ENCODE measurements around the gene KCNG2. TPM values are rescaled to one million over a fixed set of nuclear protein-coding genes. Genes with fewer than 3 reads are reported as not detected.

KCNG2 gene
- total RNA-seq, 2 experiments from 2014 or later: not detected

DNA sequence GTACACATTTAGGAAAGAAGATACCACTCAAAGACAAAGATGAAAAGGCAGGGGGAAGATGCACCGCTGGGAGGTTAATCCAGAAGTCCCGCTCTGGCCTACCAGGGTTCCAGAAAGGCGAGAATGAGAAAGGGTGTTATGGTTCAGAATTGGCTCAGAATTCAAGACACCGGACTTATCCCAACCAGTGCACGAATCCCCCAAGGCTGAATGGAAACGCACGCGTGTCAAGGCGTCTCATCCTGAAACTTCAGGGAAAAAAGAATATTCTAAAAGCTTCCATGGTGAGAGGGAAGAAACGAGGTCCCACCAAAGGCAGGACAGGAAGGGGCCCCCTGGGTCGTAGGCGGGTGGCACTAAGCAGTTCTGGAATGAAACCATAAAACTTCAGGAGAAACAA, 81.8 kb downstream of the KCNG2 start:
- Histone ChIP-seq H3K4me1 (ENCODE audit: insufficient read depth, low read length, poor library complexity, severe bottlenecking) (no peaks in the 10 kb centered on the region), H3K4me3 (ENCODE audit: low read depth, low read length, poor library complexity, severe bottlenecking) (no peak overlapping the region), H3K4me2 (ENCODE audit: low read length) (no peak overlapping the region), H3K36me3 (ENCODE audit: insufficient read depth, low read length) (no peaks in the 10 kb centered on the region), H3K79me2 (ENCODE audit: insufficient read depth, low read depth, low read length) (no peaks in the 10 kb centered on the region), H3K27ac (ENCODE audit: low read depth, low read length, poor library complexity, severe bottlenecking) (no peak overlapping the region), H3K9me2 (ENCODE audit: insufficient read depth, low read length) (no peaks in the 10 kb centered on the region), H2AFZ (ENCODE audit: low read length) (no peak overlapping the region), H3K9me3 (ENCODE audit: low read length) (no peaks in the 10 kb centered on the region), H4K20me1 (ENCODE audit: insufficient read depth, low read length) (no peaks in the 10 kb centered on the region)
- BruUV-seq (replicated peaks): no TSS peak
- intact Hi-C loops (cut with micrococcal nuclease; ENCODE audit: unreplicated experiment): no loop called here
- no peak for DNase-seq (ENCODE audit: low spot score)
- CTCF ChIA-PET (ENCODE audit: unreplicated experiment): interaction anchor here (0.6 kb wide), 1 partner anchor 215 kb away, joined by 3 read pairs; no protein-coding TSS in a partner anchor
- TF ChIP-seq, protein P1, sequence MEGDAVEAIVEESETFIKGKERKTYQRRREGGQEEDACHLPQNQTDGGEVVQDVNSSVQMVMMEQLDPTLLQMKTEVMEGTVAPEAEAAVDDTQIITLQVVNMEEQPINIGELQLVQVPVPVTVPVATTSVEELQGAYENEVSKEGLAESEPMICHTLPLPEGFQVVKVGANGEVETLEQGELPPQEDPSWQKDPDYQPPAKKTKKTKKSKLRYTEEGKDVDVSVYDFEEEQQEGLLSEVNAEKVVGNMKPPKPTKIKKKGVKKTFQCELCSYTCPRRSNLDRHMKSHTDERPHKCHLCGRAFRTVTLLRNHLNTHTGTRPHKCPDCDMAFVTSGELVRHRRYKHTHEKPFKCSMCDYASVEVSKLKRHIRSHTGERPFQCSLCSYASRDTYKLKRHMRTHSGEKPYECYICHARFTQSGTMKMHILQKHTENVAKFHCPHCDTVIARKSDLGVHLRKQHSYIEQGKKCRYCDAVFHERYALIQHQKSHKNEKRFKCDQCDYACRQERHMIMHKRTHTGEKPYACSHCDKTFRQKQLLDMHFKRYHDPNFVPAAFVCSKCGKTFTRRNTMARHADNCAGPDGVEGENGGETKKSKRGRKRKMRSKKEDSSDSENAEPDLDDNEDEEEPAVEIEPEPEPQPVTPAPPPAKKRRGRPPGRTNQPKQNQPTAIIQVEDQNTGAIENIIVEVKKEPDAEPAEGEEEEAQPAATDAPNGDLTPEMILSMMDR (conservative IDR thresholded peaks at IDR 0.05; ENCODE audit: low read length): no peak
- no peak for TF ChIP-seq EZH2phosphoT487 (IDR thresholded peaks at IDR 0.05; ENCODE audit: borderline replicate concordance, low read depth, low read length)
- POLR2A ChIA-PET: no interaction called here

DNA sequence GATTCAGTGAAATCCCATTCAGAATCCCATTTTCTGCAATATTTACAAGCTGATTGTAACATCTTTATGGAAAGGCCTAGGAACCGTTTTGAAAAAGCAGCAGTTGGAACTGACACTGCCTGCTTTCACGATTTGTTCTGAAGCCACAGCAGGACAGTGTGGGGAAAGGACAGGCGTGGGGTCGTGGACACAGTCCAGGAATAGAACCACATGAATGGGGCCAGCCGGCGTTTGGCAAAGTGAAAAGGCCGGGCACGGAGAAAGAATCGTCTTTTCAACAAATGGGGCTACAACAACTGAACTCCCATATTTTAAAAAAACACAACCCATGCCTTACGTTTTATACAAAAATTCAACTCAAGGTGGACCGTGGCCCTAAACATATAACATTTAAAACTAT, 84.0 kb downstream of the KCNG2 start:
- CTCF ChIA-PET (ENCODE audit: unreplicated experiment): no interaction called here
- H3K4me2 ChIP-seq (ENCODE audit: low read length): no peak overlapping the region
- BruUV-seq (replicated peaks): no TSS peak
- H3K4me1 ChIP-seq (ENCODE audit: insufficient read depth, low read length, poor library complexity, severe bottlenecking): peaks cover 7% of the 10 kb centered on the region
- no peaks in the 10 kb centered on the region for H3K36me3 ChIP-seq (ENCODE audit: insufficient read depth, low read length)
- TF ChIP-seq EZH2phosphoT487 (IDR thresholded peaks at IDR 0.05; ENCODE audit: borderline replicate concordance, low read depth, low read length): no peak
- TF ChIP-seq, protein P1 (conservative IDR thresholded peaks at IDR 0.05; ENCODE audit: low read length): no peak
- H3K9me3 ChIP-seq (ENCODE audit: low read length): no peaks in the 10 kb centered on the region
- intact Hi-C loops (cut with micrococcal nuclease; ENCODE audit: unreplicated experiment): no loop called here
- no peaks in the 10 kb centered on the region for H3K79me2 ChIP-seq (ENCODE audit: insufficient read depth, low read depth, low read length)
- no peaks in the 10 kb centered on the region for H4K20me1 ChIP-seq (ENCODE audit: insufficient read depth, low read length)
- no peaks in the 10 kb centered on the region for H3K9me2 ChIP-seq (ENCODE audit: insufficient read depth, low read length)
- no peak overlapping the region for H3K27ac ChIP-seq (ENCODE audit: low read depth, low read length, poor library complexity, severe bottlenecking)
- H3K4me3 ChIP-seq (ENCODE audit: low read depth, low read length, poor library complexity, severe bottlenecking): no peak overlapping the region
- POLR2A ChIA-PET: no interaction called here
- no peak overlapping the region for H2AFZ ChIP-seq (ENCODE audit: low read length)
- no peak for DNase-seq (ENCODE audit: low spot score)

DNA sequence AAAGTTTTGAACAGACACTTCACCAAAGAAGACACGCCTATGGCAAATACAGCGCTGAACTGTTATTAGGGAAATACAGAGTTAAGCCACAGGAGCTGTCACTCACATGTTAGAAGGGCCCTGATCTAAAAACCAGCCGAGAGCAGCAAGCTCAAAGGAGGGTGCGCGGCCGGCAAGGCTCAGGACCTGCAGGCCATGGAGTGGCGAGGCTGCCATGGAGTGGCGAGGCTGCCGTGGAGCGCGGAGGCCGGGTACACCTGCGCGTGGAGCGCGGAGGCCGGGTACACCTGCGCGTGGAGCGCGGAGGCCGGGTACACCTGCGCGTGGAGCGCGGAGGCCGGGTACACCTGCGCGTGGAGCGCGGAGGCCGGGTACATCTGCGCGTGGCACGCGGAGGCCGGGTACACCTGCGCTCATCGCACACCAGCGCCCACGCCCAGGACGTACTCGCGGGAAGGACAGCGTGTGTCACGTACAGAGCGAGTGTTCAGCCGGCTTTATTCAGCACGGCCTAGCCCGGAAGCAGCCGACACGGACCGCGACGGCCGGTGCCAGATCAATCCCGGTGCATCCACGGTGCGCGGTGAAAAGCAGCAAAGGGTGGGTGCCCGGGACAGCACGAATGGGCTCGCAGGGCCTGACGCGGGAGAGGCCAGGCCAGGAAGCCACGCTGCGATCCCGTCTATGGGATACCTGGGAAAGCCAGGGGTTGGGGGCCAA, 84.9 kb downstream of the KCNG2 start:
- intact Hi-C loops (cut with micrococcal nuclease; ENCODE audit: unreplicated experiment): no loop called here
- no peak overlapping the region for H3K4me3 ChIP-seq (ENCODE audit: low read depth, low read length, poor library complexity, severe bottlenecking)
- no TSS peak for BruUV-seq (replicated peaks)
- peaks cover 7% of the 10 kb centered on the region for H3K4me1 ChIP-seq (ENCODE audit: insufficient read depth, low read length, poor library complexity, severe bottlenecking)
- H2AFZ ChIP-seq (ENCODE audit: low read length): no peak overlapping the region
- H3K79me2 ChIP-seq (ENCODE audit: insufficient read depth, low read depth, low read length): no peaks in the 10 kb centered on the region
- no peak for DNase-seq (ENCODE audit: low spot score)
- no peak overlapping the region for H3K27ac ChIP-seq (ENCODE audit: low read depth, low read length, poor library complexity, severe bottlenecking)
- no peak overlapping the region for H3K4me2 ChIP-seq (ENCODE audit: low read length)
- ChIA-PET POLR2A (no interaction called here), CTCF (ENCODE audit: unreplicated experiment) (no interaction called here)
- no peaks in the 10 kb centered on the region for H4K20me1 ChIP-seq (ENCODE audit: insufficient read depth, low read length)
- no peak for TF ChIP-seq EZH2phosphoT487 (IDR thresholded peaks at IDR 0.05; ENCODE audit: borderline replicate concordance, low read depth, low read length)
- TF ChIP-seq, protein P1 (conservative IDR thresholded peaks at IDR 0.05; ENCODE audit: low read length): no peak
- no peaks in the 10 kb centered on the region for H3K36me3 ChIP-seq (ENCODE audit: insufficient read depth, low read length)
- no peaks in the 10 kb centered on the region for H3K9me3 ChIP-seq (ENCODE audit: low read length)
- H3K9me2 ChIP-seq (ENCODE audit: insufficient read depth, low read length): no peaks in the 10 kb centered on the region

All from OCI-LY7 (cell line).